HepG2 (cell line): Measurements from ENCODE around the gene DSEL. TPM values are rescaled to one million over a fixed set of nuclear protein-coding genes. Genes with fewer than 3 reads are reported as not detected.

Source experiments
- CREB3 ChIP-seq: sonication (generic); formaldehyde crosslinking; IDR thresholded peaks from 2 replicates; pipeline ENCODE4 v1.5.0; 2020; ENCODE audit warnings: missing genetic modification reagents
- FUBP1 ChIP-seq: sonication (generic); formaldehyde crosslinking; IDR thresholded peaks from 2 replicates; pipeline ENCODE4 v1.5.1; 2020; ENCODE audit warnings: missing genetic modification reagents, mild to moderate bottlenecking, borderline replicate concordance
- PHB2 ChIP-seq: fragments of 450-650 bp; IDR thresholded peaks from 2 replicates; pipeline ENCODE4 v1.6.1; 2018; ENCODE audit not compliant: partially characterized antibody
- SRY ChIP-seq: sonication (generic); formaldehyde crosslinking; IDR thresholded peaks from 2 replicates; pipeline ENCODE4 v1.8.0; 2022; ENCODE audit warnings: mild to moderate bottlenecking, missing genetic modification reagents
- TIGD3 ChIP-seq: sonication (generic); formaldehyde crosslinking; IDR thresholded peaks from 2 replicates; pipeline ENCODE4 v1.5.1; 2020; ENCODE audit warnings: mild to moderate bottlenecking, missing genetic modification reagents, borderline replicate concordance
- ZBTB38 ChIP-seq: sonication (generic); formaldehyde crosslinking; IDR thresholded peaks from 2 replicates; pipeline ENCODE4 v1.5.1; 2020; ENCODE audit warnings: mild to moderate bottlenecking, missing genetic modification reagents
- ZFX ChIP-seq: sonication (generic); formaldehyde crosslinking; IDR thresholded peaks from 2 replicates; pipeline ENCODE4 v1.4.0; 2020; ENCODE audit warnings: mild to moderate bottlenecking, low read depth, missing genetic modification reagents, moderate library complexity
- ZHX2 ChIP-seq, 2 experiments: sonication (generic) in 1 of 2; formaldehyde crosslinking in 1 of 2; IDR thresholded peaks; 2 replicates each; pipeline versions ENCODE4 v1.6.1 to v1.9.0; 2014 to 2022; ENCODE audit warnings: antibody characterized with exemption in 1 of 2, borderline replicate concordance in 1 of 2, inconsistent platforms in 1 of 2, low read depth in 1 of 2, missing genetic modification reagents in 1 of 2
- ZNF510 ChIP-seq: sonication (generic); formaldehyde crosslinking; IDR thresholded peaks from 2 replicates; pipeline ENCODE4 v1.4.0; 2020; ENCODE audit warnings: low read depth, mild to moderate bottlenecking, missing genetic modification reagents
- polyA plus RNA-seq, 8 experiments: library from polyadenylated mRNA; depleted of rRNA in 3 of 8; stranded (reverse) in 7 of 8; unstranded in 1 of 8; fragments of >200 nt; fragmentation: Illumina TruSeq in 4 of 8; extraction: Trizol in 4 of 8; gene quantifications; 2 replicates each; pipeline versions ENCODE4 v1.2.1 to v1.2.3, GENCODE V29; 2011 to 2016; ENCODE audit warnings: low read depth in 4 of 8, missing spikeins in 1 of 8, mixed read lengths in 1 of 8; ENCODE audit not compliant: insufficient read depth in 1 of 8
- total RNA-seq, 5 experiments: library from RNA; depleted of rRNA; stranded (reverse); fragments of >200 nt; fragmentation: Illumina TruSeq; extraction: Trizol; gene quantifications; 2 replicates each; pipeline ENCODE4 v1.2.3, GENCODE V29; 2016; ENCODE audit warnings: low read depth in 1 of 5
- TF ChIP-seq, protein P1 (sequence below): IDR thresholded peaks from 2 replicates; pipeline ENCODE4 v1.6.1; 2016; ENCODE audit warnings: control low read depth
- TF ChIP-seq, protein P2 (sequence below), 2 experiments: IDR thresholded peaks; 2 replicates each; pipeline ENCODE4 v1.6.1; 2011 to 2012; ENCODE audit warnings: low read length in 2 of 2, borderline replicate concordance in 1 of 2, low read depth in 1 of 2, mild to moderate bottlenecking in 1 of 2, moderate library complexity in 1 of 2

DSEL gene
- total and polyA plus RNA-seq, 2 of the 13 experiments (the other 11 are each of a cell fraction or from before 2014, with no cell fraction given), result 0.07 to 0.11 TPM

- TF ChIP-seq ZHX2 (IDR thresholded peaks at IDR 0.05; ENCODE audit: low read depth), result no peak
- TF ChIP-seq ZHX2 (CRISPR knock-in tag; IDR thresholded peaks at IDR 0.05; ENCODE audit: borderline replicate concordance), result no peak
- TF ChIP-seq ZFX, result no peak
- TF ChIP-seq, protein P1, sequence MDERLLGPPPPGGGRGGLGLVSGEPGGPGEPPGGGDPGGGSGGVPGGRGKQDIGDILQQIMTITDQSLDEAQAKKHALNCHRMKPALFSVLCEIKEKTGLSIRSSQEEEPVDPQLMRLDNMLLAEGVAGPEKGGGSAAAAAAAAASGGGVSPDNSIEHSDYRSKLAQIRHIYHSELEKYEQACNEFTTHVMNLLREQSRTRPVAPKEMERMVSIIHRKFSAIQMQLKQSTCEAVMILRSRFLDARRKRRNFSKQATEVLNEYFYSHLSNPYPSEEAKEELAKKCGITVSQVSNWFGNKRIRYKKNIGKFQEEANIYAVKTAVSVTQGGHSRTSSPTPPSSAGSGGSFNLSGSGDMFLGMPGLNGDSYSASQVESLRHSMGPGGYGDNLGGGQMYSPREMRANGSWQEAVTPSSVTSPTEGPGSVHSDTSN (CRISPR knock-in tag), result no peak
- TF ChIP-seq TIGD3, result no peak
- TF ChIP-seq PHB2, result no peak
- TF ChIP-seq SRY (CRISPR knock-in tag), result peak; percentile 13; the same call in 1 of the 2 replicates
- TF ChIP-seq ZNF510 (CRISPR knock-in tag), result no peak
- TF ChIP-seq CREB3 (CRISPR knock-in tag), result no peak
- no peak for TF ChIP-seq ZBTB38 (CRISPR knock-in tag)
- no peak for TF ChIP-seq FUBP1 (CRISPR knock-in tag)
- TF ChIP-seq, protein P2, sequence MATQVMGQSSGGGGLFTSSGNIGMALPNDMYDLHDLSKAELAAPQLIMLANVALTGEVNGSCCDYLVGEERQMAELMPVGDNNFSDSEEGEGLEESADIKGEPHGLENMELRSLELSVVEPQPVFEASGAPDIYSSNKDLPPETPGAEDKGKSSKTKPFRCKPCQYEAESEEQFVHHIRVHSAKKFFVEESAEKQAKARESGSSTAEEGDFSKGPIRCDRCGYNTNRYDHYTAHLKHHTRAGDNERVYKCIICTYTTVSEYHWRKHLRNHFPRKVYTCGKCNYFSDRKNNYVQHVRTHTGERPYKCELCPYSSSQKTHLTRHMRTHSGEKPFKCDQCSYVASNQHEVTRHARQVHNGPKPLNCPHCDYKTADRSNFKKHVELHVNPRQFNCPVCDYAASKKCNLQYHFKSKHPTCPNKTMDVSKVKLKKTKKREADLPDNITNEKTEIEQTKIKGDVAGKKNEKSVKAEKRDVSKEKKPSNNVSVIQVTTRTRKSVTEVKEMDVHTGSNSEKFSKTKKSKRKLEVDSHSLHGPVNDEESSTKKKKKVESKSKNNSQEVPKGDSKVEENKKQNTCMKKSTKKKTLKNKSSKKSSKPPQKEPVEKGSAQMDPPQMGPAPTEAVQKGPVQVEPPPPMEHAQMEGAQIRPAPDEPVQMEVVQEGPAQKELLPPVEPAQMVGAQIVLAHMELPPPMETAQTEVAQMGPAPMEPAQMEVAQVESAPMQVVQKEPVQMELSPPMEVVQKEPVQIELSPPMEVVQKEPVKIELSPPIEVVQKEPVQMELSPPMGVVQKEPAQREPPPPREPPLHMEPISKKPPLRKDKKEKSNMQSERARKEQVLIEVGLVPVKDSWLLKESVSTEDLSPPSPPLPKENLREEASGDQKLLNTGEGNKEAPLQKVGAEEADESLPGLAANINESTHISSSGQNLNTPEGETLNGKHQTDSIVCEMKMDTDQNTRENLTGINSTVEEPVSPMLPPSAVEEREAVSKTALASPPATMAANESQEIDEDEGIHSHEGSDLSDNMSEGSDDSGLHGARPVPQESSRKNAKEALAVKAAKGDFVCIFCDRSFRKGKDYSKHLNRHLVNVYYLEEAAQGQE (IDR thresholded peaks at IDR 0.05; ENCODE audit: borderline replicate concordance in 1 of 2, low read depth in 1 of 2, low read length in 2 of 2), result no peak
Observed at GRCh38 chr18:67515942-67516538, 480 bp downstream of the DSEL start (continued).
